ENCODE data around the gene SSR1. TPM values are rescaled to one million over a fixed set of nuclear protein-coding genes. Genes with fewer than 3 reads are reported as not detected.

Gene SSR1
- total and polyA plus RNA-seq, 2 of the 13 experiments (the other 11 are each of a cell fraction or from before 2014, with no cell fraction given) = 203 to 243 TPM

GRCh38 chr6:7238900-7239589, 74.0 kb downstream of the SSR1 start (continued):
- TF ChIP-seq, protein P1, sequence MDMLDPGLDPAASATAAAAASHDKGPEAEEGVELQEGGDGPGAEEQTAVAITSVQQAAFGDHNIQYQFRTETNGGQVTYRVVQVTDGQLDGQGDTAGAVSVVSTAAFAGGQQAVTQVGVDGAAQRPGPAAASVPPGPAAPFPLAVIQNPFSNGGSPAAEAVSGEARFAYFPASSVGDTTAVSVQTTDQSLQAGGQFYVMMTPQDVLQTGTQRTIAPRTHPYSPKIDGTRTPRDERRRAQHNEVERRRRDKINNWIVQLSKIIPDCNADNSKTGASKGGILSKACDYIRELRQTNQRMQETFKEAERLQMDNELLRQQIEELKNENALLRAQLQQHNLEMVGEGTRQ (IDR thresholded peaks at IDR 0.05; ENCODE audit: low read depth, low read length) = peak; percentile 67
- TF ChIP-seq, protein P1 (CRISPR knock-in tag; IDR thresholded peaks at IDR 0.05; ENCODE audit: borderline replicate concordance) = peak; percentile 78; the same call in 1 of the 2 replicates
- TF ChIP-seq MED1 (CRISPR knock-in tag; IDR thresholded peaks at IDR 0.05) = peak; percentile 63
- TF ChIP-seq, protein P2, sequence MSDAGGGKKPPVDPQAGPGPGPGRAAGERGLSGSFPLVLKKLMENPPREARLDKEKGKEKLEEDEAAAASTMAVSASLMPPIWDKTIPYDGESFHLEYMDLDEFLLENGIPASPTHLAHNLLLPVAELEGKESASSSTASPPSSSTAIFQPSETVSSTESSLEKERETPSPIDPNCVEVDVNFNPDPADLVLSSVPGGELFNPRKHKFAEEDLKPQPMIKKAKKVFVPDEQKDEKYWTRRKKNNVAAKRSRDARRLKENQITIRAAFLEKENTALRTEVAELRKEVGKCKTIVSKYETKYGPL (CRISPR knock-in tag; IDR thresholded peaks at IDR 0.05) = no peak
- TF ChIP-seq BORCS8-MEF2B (CRISPR knock-in tag; IDR thresholded peaks at IDR 0.05) = peak; percentile 70
- TF ChIP-seq SUZ12 (IDR thresholded peaks at IDR 0.05; ENCODE audit: low read depth, low read length) = no peak
- no peak for TF ChIP-seq MTF1 (CRISPR knock-in tag; IDR thresholded peaks at IDR 0.05)
- TF ChIP-seq ZNF205 (CRISPR knock-in tag; IDR thresholded peaks at IDR 0.05) = peak; percentile 19; the same call in 1 of the 2 replicates
- TF ChIP-seq, protein P3, sequence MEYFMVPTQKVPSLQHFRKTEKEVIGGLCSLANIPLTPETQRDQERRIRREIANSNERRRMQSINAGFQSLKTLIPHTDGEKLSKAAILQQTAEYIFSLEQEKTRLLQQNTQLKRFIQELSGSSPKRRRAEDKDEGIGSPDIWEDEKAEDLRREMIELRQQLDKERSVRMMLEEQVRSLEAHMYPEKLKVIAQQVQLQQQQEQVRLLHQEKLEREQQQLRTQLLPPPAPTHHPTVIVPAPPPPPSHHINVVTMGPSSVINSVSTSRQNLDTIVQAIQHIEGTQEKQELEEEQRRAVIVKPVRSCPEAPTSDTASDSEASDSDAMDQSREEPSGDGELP (IDR thresholded peaks at IDR 0.05; ENCODE audit: borderline replicate concordance, low read depth) = peak; percentile 55; the same call in 1 of the 2 replicates
- TF ChIP-seq, protein P4, sequence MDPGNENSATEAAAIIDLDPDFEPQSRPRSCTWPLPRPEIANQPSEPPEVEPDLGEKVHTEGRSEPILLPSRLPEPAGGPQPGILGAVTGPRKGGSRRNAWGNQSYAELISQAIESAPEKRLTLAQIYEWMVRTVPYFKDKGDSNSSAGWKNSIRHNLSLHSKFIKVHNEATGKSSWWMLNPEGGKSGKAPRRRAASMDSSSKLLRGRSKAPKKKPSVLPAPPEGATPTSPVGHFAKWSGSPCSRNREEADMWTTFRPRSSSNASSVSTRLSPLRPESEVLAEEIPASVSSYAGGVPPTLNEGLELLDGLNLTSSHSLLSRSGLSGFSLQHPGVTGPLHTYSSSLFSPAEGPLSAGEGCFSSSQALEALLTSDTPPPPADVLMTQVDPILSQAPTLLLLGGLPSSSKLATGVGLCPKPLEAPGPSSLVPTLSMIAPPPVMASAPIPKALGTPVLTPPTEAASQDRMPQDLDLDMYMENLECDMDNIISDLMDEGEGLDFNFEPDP (CRISPR knock-in tag; conservative IDR thresholded peaks at IDR 0.05) = no peak
- TF ChIP-seq, protein P5, sequence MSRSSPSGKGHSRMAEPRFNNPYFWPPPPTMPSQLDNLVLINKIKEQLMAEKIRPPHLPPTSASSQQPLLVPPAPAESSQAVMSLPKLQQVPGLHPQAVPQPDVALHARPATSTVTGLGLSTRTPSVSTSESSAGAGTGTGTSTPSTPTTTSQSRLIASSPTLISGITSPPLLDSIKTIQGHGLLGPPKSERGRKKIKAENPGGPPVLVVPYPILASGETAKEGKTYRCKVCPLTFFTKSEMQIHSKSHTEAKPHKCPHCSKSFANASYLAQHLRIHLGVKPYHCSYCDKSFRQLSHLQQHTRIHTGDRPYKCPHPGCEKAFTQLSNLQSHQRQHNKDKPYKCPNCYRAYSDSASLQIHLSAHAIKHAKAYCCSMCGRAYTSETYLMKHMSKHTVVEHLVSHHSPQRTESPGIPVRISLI (CRISPR knock-in tag; IDR thresholded peaks at IDR 0.05; ENCODE audit: borderline replicate concordance) = peak; percentile 63; the same call in 1 of the 2 replicates
- TF ChIP-seq NCOA1 (CRISPR knock-in tag; IDR thresholded peaks at IDR 0.05) = peak; percentile 72
- TF ChIP-seq GTF2F1 (IDR thresholded peaks at IDR 0.05; ENCODE audit: low read length) = no peak
- no peak for TF ChIP-seq ZNF468 (CRISPR knock-in tag; IDR thresholded peaks at IDR 0.05)
- TF ChIP-seq ZNF557 (CRISPR knock-in tag; IDR thresholded peaks at IDR 0.05) = no peak
- no peak for TF ChIP-seq TERF1 (CRISPR knock-in tag; IDR thresholded peaks at IDR 0.05)
- peak; percentile 69 for TF ChIP-seq HNF1B (CRISPR knock-in tag; IDR thresholded peaks at IDR 0.05)
- TF ChIP-seq MXD1 (CRISPR knock-in tag; IDR thresholded peaks at IDR 0.05) = peak; percentile 46; the same call in 1 of the 2 replicates
- TF ChIP-seq FOXO1 (CRISPR knock-in tag; IDR thresholded peaks at IDR 0.05) = peak; percentile 66
- TF ChIP-seq HNRNPLL (IDR thresholded peaks at IDR 0.05; ENCODE audit: low read depth, low read length, poor library complexity, severe bottlenecking) = no peak
